CD14-positive monocyte (primary cell): ENCODE results near the gene MGAT4A. TPM values are rescaled to one million over a fixed set of nuclear protein-coding genes. Genes with fewer than 3 reads are reported as not detected.

ENCODE experiments used
- DNase-seq, 3 donors: peaks; one replicate each; pipeline ENCODE4 v3.0.0-alpha.2; 2011 to 2022
- H2AFZ ChIP-seq: 2 replicates; pipeline ENCODE4 v1.6.0; 2012; ENCODE audit warnings: mild to moderate bottlenecking, low read depth, low read length, inconsistent platforms; ENCODE audit not compliant: insufficient read depth, poor library complexity, severe bottlenecking
- H3K27ac ChIP-seq, 2 donors: 1 replicate in 1 of 2; 2 replicates in 1 of 2; pipeline ENCODE4 v1.5.1; 2012 to 2013; ENCODE audit warnings: low read length in 2 of 2, control low read depth in 1 of 2, inconsistent platforms in 1 of 2, low read depth in 1 of 2, mild to moderate bottlenecking in 1 of 2
- H3K27me3 ChIP-seq, 2 donors: one replicate each; pipeline versions ENCODE4 v1.6.0 to v1.6.1; 2011 to 2013; ENCODE audit warnings: low read length in 2 of 2; ENCODE audit not compliant: control insufficient read depth in 2 of 2, insufficient read depth in 2 of 2
- H3K36me3 ChIP-seq, 2 donors: replicated peaks in 1 of 2; 1 replicate in 1 of 2; 2 replicates in 1 of 2; pipeline versions ENCODE4 v1.5.1 to v1.6.1; 2012 to 2013; ENCODE audit warnings: low read length in 2 of 2, control low read depth in 1 of 2, inconsistent platforms in 1 of 2, mild to moderate bottlenecking in 1 of 2; ENCODE audit not compliant: insufficient read depth in 2 of 2, control insufficient read depth in 1 of 2
- H3K4me1 ChIP-seq, 2 donors: 1 replicate in 1 of 2; 2 replicates in 1 of 2; pipeline versions ENCODE4 v1.5.1 to v1.6.1; 2012 to 2013; ENCODE audit warnings: low read length in 2 of 2, control low read depth in 1 of 2, inconsistent platforms in 1 of 2, mild to moderate bottlenecking in 1 of 2, moderate library complexity in 1 of 2; ENCODE audit not compliant: insufficient read depth in 2 of 2, control insufficient read depth in 1 of 2
- H3K4me2 ChIP-seq: replicated peaks from 2 replicates; pipeline ENCODE3; 2012; ENCODE audit warnings: low read length, moderate library complexity, mild to moderate bottlenecking; ENCODE audit not compliant: poor library complexity, severe bottlenecking; ENCODE audit errors: extremely low read depth
- H3K4me3 ChIP-seq, 3 experiments: fragments of 200-600 bp in 1 of 3; sonication (generic) in 1 of 3; replicated peaks in 1 of 3; 1 replicate in 2 of 3; 2 replicates in 1 of 3; pipeline ENCODE4 v1.5.1; 2011 to 2013; ENCODE audit warnings: low read length in 3 of 3, mild to moderate bottlenecking in 3 of 3, control low read depth in 2 of 3, low read depth in 2 of 3, inconsistent platforms in 1 of 3, moderate library complexity in 1 of 3
- H3K79me2 ChIP-seq: 2 replicates; pipeline ENCODE4 v1.6.0; 2012; ENCODE audit warnings: mild to moderate bottlenecking, control low read depth, inconsistent platforms, low read length, moderate library complexity; ENCODE audit not compliant: insufficient read depth
- H3K9ac ChIP-seq: 2 replicates; pipeline ENCODE4 v1.6.0; 2017; ENCODE audit warnings: low read length, mild to moderate bottlenecking; ENCODE audit not compliant: insufficient read depth, poor library complexity, severe bottlenecking
- H3K9me3 ChIP-seq, 2 donors: replicated peaks in 1 of 2; 1 replicate in 1 of 2; 2 replicates in 1 of 2; pipeline versions ENCODE4 v1.5.1 to v1.6.1; 2012 to 2013; ENCODE audit warnings: low read length in 2 of 2, control low read depth in 1 of 2; ENCODE audit not compliant: control insufficient read depth in 1 of 2, insufficient read depth in 1 of 2
- H4K20me1 ChIP-seq: 2 replicates; pipeline ENCODE4 v1.6.0; 2012; ENCODE audit warnings: mild to moderate bottlenecking, low read length, control low read depth, moderate library complexity; ENCODE audit not compliant: insufficient read depth
- H3K27ac Mint-ChIP-seq, 7 donors: one replicate each; pipeline ENCODE4 v1.8.0; 2020; ENCODE audit warnings: mild to moderate bottlenecking in 7 of 7, mixed read lengths in 7 of 7, moderate library complexity in 6 of 7, inconsistent platforms in 2 of 7
- H3K27me3 Mint-ChIP-seq, 3 donors: one replicate each; pipeline ENCODE4 v1.8.0; 2021 to 2022; ENCODE audit warnings: low read depth in 3 of 3, mild to moderate bottlenecking in 3 of 3, mixed read lengths in 3 of 3, moderate library complexity in 3 of 3, inconsistent platforms in 1 of 3
- H3K36me3 Mint-ChIP-seq, 2 donors: one replicate each; pipeline ENCODE4 v1.8.0; 2020; ENCODE audit warnings: mixed read lengths in 2 of 2, inconsistent platforms in 1 of 2, mild to moderate bottlenecking in 1 of 2
- H3K4me1 Mint-ChIP-seq: one replicate; pipeline ENCODE4 v1.8.0; 2020; ENCODE audit warnings: mild to moderate bottlenecking, mixed read lengths
- H3K4me3 Mint-ChIP-seq, 2 donors: one replicate each; pipeline ENCODE4 v1.8.0; 2020; ENCODE audit warnings: mild to moderate bottlenecking in 2 of 2, mixed read lengths in 2 of 2, moderate library complexity in 1 of 2
- H3K9me3 Mint-ChIP-seq, 7 donors: one replicate each; pipeline ENCODE4 v1.8.0; 2020 to 2022; ENCODE audit warnings: mixed read lengths in 7 of 7, mild to moderate bottlenecking in 6 of 7, moderate library complexity in 6 of 7, inconsistent platforms in 2 of 7
- WGBS: methylation state at CpG from one replicate; pipeline ENCODE4 v1.1.5; 2013; ENCODE audit warnings: missing lambda C conversion rate; ENCODE audit not compliant: insufficient coverage; 5-methylcytosine and 5-hydroxymethylcytosine counted together
- intact Hi-C, 2 donors: fragments of 100-400 bp; cut with micrococcal nuclease; formaldehyde crosslinking; loops; one replicate each; pipeline versions ENCODE4 v1.15.0 to v1.15.1; 2023
- polyA plus RNA-seq, 3 donors: library from polyadenylated mRNA; depleted of rRNA in 1 of 3; unstranded in 2 of 3; stranded (reverse) in 1 of 3; fragments of 300-500 nt in 2 of 3; fragments of >200 nt in 1 of 3; fragmentation: Illumina TruSeq in 2 of 3; gene quantifications; 1 replicate in 2 of 3; 2 replicates in 1 of 3; pipeline ENCODE4 v1.2.3, GENCODE V29; 2012 to 2021
- TF ChIP-seq, protein P1 (sequence below): fragments of 200-600 bp; IDR thresholded peaks from one replicate; pipeline ENCODE4 v1.8.0; 2022; ENCODE audit warnings: antibody characterized with exemption, mild to moderate bottlenecking

MGAT4A gene
- polyA plus RNA-seq, 3 donors = 24.3 to 35.9 (median 35.1) TPM

GRCh38 chr2:98778151-98778550, 47.2 kb upstream of the MGAT4A start:
- H3K27ac ChIP-seq = no peak overlapping the region
- peaks cover 0 to 2% of the 10 kb centered on the region in 2 donors for H3K4me1 ChIP-seq
- TF ChIP-seq, protein P1, sequence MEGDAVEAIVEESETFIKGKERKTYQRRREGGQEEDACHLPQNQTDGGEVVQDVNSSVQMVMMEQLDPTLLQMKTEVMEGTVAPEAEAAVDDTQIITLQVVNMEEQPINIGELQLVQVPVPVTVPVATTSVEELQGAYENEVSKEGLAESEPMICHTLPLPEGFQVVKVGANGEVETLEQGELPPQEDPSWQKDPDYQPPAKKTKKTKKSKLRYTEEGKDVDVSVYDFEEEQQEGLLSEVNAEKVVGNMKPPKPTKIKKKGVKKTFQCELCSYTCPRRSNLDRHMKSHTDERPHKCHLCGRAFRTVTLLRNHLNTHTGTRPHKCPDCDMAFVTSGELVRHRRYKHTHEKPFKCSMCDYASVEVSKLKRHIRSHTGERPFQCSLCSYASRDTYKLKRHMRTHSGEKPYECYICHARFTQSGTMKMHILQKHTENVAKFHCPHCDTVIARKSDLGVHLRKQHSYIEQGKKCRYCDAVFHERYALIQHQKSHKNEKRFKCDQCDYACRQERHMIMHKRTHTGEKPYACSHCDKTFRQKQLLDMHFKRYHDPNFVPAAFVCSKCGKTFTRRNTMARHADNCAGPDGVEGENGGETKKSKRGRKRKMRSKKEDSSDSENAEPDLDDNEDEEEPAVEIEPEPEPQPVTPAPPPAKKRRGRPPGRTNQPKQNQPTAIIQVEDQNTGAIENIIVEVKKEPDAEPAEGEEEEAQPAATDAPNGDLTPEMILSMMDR = no peak
- Mint-ChIP-seq H3K27me3 (peaks cover 0 to 1% (median 1%) of the 10 kb centered on the region in 3 donors), H3K9me3 (peaks cover 4 to 25% (median 12%) of the 10 kb centered on the region in 7 donors), H3K4me3 (no peak overlapping the region), H3K27ac (no peak overlapping the region), H3K36me3 (peaks cover 0 to 4% of the 10 kb centered on the region in 2 donors), H3K4me1 (peaks cover 12% of the 10 kb centered on the region)
- DNase-seq = no peak
- H3K36me3 ChIP-seq = no peaks in the 10 kb centered on the region
- intact Hi-C loops = no loop called here
- H3K79me2 ChIP-seq = no peaks in the 10 kb centered on the region
- no peak overlapping the region for H3K4me2 ChIP-seq
- no peak overlapping the region for H3K9ac ChIP-seq
- no peak overlapping the region for H2AFZ ChIP-seq
- H3K4me3 ChIP-seq = no peak overlapping the region
- peaks cover 10% of the 10 kb centered on the region in 2 donors for H3K9me3 ChIP-seq
- no peaks in the 10 kb centered on the region for H3K27me3 ChIP-seq
- no peaks in the 10 kb centered on the region for H4K20me1 ChIP-seq
- 100% methylated on average over 2 of the region's 4 CpGs for WGBS

GRCh38 chr2:98777710-98778109, 46.8 kb upstream of the MGAT4A start:
- no peak for DNase-seq
- Histone ChIP-seq H3K27ac (no peak overlapping the region), H3K9ac (no peak overlapping the region), H3K36me3 (no peaks in the 10 kb centered on the region), H3K27me3 (no peaks in the 10 kb centered on the region), H3K79me2 (no peaks in the 10 kb centered on the region), H3K4me1 (peaks cover 3 to 7% of the 10 kb centered on the region in 2 donors), H4K20me1 (no peaks in the 10 kb centered on the region), H3K4me2 (no peak overlapping the region), H3K4me3 (no peak overlapping the region), H3K9me3 (peaks cover 5 to 10% of the 10 kb centered on the region in 2 donors), H2AFZ (no peak overlapping the region)
- Mint-ChIP-seq H3K27ac (no peak overlapping the region), H3K36me3 (peaks cover 0 to 4% of the 10 kb centered on the region in 2 donors), H3K4me3 (no peak overlapping the region), H3K27me3 (peaks cover 0 to 1% (median 1%) of the 10 kb centered on the region in 3 donors), H3K4me1 (peaks cover 17% of the 10 kb centered on the region), H3K9me3 (peaks cover 4 to 24% (median 11%) of the 10 kb centered on the region in 7 donors)
- intact Hi-C loops = no loop called here
- TF ChIP-seq, protein P1 = no peak
- no CpG with 5 or more reads among the region's 1 CpG for WGBS
